ENCODE results near the gene ETS1.

The ETS1 gene

DNA sequence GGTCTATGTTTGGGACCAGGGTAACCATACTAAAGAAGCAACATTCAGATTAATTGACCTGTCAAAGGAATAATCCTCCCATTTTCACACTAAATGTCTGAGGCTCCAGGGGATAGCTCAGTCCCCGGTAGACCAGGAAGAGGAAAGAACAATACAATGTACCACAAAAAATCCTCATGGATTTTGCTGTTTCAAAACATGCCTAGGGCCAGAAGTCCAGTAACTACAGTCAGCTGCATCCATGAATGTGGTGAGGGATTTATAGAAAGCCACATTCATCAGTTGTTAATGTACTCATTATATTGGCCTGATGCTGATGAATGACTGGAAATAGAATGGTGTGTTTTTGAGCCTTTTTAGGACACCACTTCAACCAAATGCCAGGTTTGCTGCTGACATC lies 6.9 kb upstream of the ETS1 start:
- no peak for DNase-seq (ENCODE audit: low spot score)

DNA sequence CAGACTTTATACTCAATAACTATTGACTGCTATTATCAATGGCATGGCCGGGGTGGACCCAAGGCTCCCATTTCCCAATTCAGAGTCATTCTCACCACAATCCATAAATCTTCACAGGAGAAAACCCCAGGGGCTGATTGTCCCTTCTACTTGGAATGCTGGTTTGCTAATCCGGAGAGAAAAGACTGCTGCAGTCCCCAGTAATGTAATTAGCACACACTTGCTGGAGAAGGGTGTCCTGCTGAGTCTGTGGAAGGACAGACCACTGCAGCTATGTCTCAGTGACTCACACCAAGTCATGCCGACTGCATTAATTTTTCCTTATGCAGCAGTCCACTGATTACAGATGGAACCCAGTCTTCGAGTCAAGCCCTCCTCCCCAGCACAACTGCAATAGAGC lies 5.9 kb upstream of the ETS1 start:
- DNase-seq (ENCODE audit: low spot score): no peak

DNA sequence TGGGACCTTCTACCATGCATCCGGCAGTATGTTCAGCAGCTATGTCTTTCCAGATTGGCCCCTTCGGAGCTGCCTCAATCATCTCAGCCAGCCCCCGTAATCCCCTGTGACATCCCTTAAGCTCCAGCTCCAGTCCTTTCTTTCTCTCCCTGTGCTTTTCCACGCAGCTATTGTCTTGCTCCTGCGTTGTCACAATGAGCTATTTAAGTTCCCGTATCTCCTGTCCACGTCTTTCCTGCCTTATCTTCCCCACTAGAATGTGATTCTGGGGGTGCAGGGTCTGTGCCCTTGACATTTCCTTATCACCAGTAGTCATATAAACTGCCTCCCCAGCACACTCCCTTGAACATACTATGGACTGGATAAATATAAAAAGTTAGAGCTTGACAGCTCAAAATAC lies 5.1 kb upstream of the ETS1 start:
- no peak for DNase-seq (ENCODE audit: low spot score)

DNA sequence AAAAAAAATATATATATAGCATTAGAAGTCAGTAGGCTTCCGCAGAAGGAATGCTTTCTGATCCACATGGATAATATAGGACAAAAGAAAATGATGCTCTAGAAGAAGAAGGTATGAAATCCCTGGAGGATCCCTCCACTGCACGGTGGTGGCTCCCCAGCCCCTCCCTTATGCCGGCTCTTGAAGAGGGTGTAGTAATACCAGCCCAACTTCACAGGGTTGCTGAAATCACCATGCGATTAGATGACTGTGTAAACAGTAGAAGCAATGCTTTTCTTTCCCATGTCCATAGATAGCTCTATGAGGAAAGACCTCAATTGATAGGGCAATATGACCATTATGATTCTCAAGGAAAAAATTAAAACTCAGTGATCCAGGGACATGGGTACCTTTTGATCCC lies 3.2 kb upstream of the ETS1 start:
- DNase-seq (ENCODE audit: low spot score): no peak

DNA sequence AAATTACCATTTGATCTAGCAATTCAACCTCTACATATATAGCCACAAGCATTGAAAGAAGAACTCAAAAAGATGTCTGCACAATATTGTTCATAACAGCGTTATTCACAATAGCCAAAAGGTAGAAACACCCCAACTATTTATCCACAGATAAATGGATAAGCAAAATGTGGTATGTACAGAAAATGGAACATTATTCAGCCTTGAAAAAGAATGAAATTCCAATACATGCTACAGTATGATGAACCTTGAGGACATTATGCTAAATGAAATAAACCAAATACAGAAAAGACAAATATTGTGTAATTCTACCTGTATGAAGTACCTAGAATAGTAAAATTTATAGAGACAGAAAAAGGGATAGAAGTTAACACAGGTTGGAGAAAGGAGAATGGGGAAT lies 2.6 kb upstream of the ETS1 start:
- DNase-seq (ENCODE audit: low spot score): no peak

DNA sequence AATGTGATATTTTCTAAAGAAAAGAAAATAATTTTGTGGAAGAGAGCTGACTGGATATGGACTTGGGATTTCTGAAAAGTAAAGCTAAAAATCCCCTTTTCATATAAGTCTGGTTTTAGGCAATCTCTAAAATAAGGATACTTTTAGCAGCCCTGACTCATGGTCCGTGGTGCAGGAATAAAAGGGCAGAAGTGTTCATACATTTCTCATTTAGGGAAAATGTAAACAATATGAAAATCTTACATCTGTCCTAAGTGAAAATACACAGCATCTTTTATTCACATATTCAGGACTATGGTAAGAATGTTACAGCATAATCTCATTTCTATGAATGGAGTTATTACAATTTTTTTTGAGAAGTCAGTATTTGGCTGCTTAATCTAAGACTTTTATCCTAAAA lies 735 bp upstream of the ETS1 start:
- no peak for DNase-seq (ENCODE audit: low spot score)

DNA sequence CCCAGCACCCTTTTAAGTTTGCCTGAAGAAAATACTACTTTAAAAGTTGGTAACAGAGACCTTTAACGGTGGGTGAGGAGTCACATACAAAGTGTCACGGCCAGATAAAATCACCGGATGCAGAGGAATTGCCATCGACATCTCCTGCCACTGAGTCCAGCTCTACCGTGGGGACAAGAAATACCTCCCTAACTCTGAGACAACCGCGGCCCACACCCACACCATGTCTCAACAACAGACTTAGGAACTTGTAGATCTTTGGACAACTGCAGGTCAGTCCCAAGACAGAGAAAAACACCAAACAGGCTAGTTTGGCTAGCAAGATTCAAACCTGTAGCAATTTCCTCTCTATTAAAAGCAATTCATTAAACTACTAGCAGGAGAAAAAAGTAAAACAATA lies 669 bp downstream of the ETS1 start:
- no peak for DNase-seq (ENCODE audit: low spot score)

DNA sequence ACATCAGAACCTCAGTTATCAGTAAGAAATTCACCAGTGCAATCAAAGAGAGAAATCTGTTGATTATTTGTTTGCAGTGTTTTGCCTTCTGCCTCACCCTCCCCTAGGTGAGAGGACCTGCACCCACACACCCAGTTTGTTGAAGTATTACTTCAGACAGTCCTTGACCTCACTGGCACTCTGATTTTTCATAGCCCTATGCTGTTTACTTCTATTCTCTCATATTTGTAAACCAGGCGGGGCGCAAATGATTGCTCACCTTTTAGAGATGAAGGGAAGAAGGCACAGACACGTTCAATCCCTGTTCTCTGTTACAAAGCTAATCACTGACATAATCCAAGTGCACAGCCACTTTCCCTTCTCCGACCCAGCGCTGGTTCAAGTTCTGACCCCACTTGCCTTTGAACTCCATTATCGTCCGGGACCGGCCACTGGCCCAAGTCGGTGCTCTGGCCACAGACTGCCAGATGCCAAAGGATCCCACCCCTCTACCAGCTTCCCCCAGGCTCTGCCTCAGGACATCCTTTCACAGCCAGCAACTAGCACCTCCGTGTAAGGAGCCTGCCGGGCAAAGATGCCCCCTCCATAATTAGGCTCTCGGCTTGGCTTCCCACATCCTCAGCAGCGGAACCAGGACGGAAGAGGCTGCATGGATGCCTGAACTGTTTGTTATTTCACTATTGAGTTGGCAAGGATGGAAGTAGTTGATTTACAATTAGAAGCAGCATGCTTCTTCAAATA lies 1.7 kb downstream of the ETS1 start:
- DNase-seq (ENCODE audit: low spot score): no peak

DNA sequence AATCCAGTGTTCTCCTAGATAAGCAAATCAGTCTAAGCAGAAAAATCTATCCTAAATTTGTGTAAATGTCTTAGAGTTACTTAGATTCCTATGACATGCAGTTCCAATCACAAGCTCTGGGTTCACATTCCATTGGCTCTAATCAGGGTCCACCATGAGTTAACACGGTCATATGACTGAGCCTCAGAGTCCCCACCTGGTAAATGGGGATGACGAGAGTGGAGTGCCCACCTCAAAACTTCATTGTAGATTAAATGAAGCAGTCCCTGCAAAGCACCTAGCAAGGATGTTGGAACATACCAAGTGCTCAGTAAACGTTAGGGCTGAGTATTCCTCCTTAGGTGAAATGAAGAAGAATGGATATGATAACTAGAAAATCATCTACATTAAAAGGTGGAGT lies 3.1 kb downstream of the ETS1 start:
- no peak for DNase-seq (ENCODE audit: low spot score)

DNA sequence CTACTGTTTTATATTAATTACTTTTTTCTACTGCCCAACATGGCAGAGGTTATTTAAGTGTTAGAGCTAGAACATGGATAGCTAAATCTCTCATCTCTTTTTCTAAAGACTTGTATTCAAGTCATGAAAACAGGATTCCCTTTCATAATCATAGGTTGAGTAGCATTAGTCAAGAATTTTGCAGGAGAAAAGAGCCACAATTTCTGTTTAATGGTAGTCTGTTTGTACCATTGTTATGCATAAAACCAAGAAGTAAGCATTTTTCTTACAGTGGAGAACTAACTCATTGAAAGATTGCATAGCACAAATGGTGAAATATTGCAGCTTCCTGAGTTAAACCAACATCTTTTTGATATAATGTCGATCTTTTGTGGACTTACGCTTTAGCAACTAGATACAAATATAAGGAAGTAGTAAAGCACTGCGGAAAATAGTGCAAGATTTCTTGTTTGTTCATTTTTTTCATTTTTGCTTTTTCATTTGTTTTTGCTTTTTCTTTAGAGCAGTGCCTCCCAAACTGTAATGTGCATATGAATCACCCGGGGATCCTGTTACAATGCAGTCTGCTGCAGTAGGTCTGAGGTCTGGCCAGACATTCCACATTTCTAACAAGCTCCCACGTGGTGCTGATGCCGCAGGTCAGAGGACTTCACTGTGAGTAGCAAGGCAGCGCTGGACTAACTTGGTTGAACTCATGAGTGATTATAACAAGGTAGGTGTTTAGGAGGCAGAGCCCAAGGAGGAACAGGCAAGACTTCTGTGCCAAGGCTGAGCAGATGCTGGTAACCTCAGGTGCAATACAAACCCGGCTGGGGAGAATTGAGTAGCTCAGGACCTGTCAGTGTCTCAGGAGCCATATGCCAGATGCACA lies 4.6 kb downstream of the ETS1 start:
- DNase-seq (ENCODE audit: low spot score): peak; percentile 88

DNA sequence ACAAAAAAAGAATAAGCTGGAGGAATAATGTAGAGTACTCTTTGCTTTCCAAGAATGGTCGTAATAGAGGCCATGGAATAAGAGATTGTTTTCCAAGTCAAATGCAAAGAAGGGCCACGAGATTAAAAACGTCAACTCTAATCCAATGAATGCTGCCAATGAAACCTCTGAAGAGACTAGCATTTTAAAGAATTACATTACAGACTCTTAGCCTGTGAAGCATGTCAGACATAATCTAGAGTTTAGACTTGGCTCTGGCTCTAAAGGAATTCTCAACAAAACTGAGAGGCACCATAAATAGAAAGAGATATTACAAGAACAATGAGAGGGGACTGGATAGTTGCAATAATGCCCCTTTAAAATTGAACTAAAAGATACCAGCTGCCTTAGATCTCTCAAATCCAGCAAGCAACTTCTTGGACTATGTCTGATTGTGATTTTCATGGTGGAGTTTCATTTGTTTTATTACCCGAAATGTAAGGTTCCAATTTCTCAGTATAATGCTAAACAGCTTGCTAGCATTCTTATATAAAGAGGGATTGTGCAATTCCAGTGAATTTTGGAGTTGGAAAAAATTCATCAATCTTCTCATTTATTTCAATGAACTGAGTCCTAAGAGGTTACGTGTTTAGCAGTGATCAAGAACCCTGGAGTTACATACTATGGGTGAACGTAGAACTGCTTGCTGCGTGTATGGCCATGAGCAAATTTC lies 5.6 kb downstream of the ETS1 start:
- no peak for DNase-seq (ENCODE audit: low spot score)

DNA sequence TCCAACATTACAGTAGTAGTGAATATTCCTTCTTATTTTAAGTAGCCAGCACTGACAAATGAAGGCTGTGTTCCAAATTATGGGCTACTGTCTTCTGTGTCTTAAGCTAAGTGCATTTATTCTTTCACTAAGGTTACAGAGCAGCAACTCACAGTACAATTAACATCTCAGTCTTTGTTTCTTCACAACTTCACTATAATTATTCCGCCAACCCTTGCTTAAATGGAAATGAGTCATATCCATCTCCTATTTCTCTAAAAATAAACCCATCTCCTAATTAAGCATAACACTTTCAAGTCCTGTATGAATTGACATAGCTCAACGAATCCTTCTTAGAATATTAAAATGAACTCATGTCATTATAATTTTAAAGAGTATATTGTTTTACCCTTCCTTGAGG lies 6.7 kb downstream of the ETS1 start:
- DNase-seq (ENCODE audit: low spot score): no peak

DNA sequence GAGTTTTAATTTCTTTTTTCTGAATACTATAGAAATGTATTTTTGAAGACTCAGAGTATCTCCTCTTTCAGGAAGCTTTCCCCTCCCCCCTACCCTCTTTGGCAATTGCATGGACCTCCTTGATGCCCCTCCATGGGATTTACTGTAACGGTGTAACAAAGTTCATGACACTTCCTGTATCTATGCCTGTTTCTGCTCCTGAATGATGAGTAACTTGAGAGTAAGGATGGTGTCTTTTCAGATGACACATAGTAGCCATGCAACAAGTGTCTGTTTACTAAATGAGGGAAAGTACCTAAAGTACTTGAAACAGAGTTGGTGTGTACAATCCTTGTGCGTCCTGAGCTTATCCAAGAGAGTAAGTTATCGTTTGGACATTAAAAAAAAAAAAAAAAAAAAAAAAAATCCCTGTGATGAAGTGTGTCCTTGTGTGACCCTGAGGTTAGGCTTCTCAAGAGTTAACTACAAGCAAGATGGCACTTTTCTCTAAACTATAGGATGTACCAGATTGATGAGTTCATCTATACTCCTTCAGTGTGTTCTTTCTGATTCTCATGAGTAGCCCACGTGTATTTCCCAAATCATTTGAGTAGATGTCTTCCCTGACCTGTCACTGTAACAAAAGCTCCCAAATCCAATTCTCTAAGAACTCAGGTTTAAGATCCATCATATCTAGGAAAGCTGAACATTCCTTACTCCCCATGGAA lies 7.4 kb downstream of the ETS1 start:
- DNase-seq (ENCODE audit: low spot score): no peak

DNA sequence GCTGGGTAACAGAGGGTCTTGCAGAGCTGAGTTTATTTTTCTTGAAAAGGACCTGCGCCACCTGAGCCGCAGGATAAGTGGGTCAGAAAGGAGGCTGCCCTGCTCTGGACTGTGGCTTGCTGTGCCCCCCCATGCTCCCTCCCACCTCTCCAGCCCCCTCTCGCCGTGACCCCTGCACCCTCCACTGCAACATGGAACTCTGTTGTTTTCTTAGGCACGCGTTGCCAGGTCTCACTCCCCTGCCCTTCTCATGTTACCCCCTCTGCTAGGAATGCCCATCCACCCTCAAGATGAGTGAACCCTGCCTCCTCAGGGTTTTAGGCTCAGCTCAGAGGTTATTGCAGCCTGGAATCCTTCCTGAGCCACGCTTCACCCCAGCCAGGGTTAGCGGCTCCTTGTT lies 10.8 kb downstream of the ETS1 start:
- DNase-seq (ENCODE audit: low spot score): no peak

DNA sequence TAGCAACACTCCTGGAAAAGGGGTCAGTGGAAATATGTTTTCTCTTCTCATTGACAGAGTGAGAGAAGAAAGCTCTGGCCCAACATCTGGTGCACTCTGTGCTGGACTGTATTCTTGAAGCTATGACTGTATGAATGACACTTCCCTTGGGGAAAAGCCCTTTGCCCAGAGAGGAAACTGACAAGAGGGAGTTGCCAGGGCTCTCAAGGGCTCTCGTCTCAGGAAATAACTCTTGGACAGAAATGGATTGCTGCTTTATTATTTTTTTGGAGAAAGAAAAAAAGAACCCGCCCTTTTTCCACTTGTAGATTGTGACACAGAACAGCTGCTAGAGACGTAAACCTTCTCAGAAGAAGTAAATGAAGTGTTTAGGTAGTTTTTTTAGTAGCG lies 11.4 kb downstream of the ETS1 start:
- peak; percentile 87 for DNase-seq (ENCODE audit: low spot score)

DNA sequence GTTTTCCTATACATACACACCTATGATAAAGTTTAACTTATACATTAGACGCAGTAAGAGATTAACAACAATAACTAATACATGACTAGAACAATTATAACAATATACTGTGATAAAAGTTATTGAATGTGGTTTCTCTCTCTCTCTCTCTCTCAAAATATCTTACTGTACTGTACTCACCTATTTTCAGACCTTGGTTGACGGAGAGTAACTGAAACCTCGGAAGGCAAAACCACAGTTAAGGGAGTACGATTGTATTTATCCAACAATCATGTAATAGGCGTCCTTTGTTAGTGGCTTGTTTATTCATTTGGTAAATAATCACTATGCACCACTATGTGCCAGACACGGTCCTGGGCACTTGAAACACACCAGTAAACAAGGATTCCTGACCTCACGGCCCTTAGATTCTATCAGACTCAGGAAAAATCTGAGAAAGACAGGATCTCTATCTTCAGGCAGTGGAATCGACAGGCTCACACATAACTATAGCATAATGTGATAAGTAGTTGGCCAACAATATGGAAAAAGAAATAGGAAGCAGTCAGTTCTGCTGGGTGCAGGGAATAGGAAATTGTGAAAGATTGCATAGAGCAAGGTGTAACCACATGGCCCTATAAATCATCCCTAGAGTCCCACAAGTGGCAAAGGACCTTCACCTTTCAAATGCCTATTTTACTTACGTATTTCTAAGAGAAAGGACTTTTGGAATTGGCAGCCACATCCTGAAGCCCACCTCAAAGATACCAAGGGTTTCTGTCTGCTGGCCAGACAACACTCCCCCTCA lies 12.0 kb downstream of the ETS1 start:
- no peak for DNase-seq (ENCODE audit: low spot score)

DNA sequence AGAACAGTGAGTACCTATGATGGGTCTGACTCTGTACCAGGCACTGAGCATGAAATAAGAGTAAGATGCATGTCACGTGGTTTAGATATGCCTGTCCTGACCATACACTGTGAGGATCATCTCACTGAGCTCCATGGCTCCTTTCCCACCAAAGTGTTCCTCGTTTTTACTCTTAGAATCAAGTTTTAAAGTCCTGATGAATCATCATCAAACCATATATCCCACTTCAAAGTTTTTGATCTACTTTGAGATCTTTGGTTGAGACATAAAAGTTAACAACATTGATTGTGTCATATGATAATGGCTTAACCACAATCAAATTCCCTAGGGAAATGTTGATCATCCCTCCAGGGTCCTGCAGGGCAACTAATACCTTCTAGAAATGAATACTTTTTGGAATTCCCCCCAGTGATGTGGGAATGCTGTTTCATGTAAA lies 12.8 kb downstream of the ETS1 start:
- no peak for DNase-seq (ENCODE audit: low spot score)

DNA sequence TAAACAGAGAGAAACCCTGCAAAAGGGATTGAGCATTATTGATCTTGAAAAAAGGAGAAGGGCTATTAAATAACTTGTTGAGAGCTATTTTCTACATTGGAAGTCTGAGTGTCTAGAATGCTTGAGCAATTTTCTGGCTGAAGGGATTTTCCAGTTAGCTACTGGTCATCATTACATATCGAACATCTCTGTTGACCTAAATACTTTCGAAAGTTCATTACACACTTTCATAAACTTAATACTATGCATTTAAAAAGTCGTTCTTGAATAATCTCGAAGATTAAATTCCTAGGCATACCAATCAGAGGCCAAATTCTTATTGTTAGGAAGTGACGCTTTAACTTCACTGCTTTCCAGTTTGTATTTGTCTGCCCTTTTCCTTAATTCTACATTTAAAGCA lies 13.7 kb downstream of the ETS1 start:
- no peak for DNase-seq (ENCODE audit: low spot score)

DNA sequence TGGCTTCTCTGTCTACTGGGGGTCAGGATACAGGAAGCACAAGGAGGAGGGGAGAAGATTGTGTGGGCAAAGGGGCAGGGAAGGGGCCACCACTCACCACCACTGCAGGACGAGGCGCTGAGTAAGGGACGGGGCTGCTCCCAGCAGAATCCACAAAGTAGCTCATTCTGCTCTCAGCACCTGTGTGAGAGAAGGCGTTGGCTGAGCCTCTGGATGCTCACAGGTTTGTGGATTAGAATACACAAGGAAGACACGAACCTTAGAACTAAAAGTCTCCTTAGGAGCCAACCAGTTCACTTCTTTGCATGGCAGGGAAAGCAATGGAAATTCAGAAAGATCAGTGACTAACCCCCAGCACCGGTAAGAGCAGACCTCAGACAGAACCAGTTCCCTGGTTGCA lies 14.4 kb downstream of the ETS1 start:
- DNase-seq (ENCODE audit: low spot score): no peak

DNA sequence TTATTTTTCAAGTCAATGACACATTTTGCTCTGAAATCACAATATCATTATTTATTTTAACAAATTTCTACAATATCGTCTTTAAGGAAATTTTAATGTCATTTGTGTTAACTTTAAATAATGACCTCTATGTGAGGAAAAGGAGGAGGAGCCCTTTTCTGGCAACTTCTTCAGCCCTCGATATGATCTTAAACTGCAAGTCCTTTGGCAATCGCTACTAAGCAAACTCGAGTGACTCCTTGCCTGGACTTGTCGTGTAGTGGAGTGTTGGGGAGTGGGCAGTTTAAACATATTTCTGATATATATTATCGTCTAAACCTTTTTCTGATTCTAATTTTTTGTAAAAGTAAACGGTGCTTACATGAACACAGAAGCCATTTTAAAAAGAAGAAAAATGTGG lies 16.7 kb downstream of the ETS1 start:
- DNase-seq (ENCODE audit: low spot score): no peak

DNA sequence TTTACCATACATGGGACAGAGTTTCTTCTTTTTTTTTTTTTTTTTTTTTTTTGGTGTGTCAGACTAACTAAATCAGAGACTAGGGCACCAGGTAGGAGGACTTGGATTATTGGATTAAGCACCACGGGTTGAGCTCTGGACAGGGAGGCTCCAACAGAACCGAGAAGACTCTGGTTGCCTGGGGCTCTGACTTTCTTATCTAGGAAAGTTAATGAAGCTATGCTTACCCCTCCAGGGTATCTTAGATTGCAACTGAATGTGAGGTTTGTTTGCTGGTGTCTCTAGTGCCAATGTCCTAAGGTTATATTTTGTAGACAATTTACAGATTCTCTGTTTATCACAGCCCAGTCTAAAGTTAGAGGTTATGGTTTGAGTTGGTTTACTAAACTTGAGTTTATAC lies 18.1 kb downstream of the ETS1 start:
- DNase-seq (ENCODE audit: low spot score): no peak
